ENCODE measurements around the gene MYBPC2.
"Not testable (repeated sequence)": the region's sequence is repeated elsewhere in the genome, so short reads cannot be mapped to it uniquely, and the experiment has no call there.

Gene MYBPC2

DNA sequence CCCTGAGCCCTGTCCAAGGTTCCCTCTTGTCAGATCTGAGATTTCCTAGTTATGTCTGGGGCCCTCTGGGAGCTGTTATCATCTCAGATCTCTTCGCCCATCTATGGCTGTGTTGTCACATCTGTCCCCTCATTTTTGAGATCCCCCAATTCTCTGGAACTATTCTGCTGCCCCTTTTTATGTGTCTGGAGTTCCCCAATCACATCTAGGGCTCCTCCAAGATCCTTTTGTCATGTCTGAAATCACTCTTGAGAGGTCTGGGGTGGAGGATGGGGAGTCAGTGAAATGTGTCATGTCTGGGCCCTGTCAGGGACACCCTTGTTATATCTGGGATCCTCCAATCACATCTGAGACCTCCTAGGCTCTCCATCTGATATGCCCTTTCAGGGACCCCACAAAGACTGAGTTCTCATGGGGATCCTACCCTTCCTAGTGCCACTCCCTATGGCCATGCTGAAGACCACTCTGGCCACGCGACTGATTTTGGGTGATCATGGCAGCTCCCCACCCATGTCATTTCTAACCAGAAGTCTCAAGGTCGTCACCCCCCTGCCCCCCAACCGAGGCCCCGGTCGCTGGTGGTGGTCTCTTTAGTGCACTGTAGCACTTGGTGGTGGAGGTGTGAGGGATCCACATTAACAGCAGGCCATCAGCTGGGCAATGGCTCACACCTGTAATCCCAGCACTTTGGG lies 3.8 kb upstream of the MYBPC2 start:
- DNase-seq, result no peak

DNA sequence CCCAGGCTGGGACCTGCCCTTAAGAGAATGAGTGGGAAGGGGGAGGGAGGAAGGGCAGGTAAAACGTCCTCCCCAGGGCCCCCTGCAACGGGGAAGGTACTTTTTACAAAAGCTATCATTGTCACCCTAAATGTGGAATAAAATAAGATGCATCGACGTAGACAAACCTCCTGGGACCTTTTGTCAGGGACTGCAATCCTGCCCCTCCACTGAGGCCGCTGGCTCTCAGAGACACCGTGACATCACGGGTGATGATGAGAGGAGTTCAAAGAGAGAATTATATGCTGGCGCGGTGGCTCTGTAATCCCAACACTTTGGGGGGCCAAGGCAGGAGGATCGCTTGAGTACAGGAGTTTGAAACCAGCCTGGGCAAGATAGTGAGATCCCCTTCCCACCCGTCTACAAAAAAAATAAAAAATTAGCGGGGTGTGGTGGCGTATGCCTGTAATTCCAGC lies 1.8 kb upstream of the MYBPC2 start:
- no peak for DNase-seq

DNA sequence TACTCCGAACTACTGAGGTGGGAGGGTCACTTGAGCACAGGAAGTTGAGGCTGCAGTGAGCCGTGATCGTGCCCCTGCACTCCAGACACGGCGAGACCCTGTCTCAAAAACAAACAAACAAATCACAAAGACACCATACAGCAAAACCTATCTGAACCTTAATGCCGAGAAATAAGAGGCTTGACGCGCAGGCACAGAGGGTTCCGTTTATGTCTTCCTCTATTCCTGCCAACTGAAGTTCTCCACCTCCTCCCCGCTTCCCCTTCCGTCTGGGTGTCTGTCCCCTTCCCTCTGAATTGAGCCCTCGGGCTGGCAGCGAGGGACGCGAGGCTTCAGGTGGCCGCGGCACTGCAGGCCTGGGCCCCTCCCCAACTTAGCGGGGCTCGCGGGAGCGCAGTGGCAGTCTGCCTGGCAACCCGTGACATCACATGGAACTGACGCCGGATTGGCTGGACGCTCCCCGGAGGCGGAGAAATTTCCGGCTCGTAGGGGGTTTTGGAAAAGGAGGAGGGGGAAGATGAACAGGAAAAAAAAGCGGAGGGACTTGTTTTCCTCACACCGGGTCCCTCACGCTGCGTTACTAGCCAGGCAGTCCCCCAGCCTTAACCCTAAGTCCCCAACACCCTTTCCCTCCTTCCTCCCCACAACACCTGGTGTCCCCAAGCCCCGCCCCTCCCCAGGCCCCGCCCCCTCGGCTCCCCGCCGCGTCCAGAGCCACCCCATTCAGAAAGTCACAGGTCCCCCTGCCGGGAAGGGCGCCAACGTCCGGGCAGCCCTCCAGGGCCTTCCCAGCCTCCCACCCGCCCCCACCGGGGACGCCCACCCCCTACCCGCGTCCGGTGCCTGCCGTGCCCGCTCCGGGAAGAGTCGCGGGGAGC lies 1.1 kb upstream of the MYBPC2 start:
- peak; percentile 82 for DNase-seq

DNA sequence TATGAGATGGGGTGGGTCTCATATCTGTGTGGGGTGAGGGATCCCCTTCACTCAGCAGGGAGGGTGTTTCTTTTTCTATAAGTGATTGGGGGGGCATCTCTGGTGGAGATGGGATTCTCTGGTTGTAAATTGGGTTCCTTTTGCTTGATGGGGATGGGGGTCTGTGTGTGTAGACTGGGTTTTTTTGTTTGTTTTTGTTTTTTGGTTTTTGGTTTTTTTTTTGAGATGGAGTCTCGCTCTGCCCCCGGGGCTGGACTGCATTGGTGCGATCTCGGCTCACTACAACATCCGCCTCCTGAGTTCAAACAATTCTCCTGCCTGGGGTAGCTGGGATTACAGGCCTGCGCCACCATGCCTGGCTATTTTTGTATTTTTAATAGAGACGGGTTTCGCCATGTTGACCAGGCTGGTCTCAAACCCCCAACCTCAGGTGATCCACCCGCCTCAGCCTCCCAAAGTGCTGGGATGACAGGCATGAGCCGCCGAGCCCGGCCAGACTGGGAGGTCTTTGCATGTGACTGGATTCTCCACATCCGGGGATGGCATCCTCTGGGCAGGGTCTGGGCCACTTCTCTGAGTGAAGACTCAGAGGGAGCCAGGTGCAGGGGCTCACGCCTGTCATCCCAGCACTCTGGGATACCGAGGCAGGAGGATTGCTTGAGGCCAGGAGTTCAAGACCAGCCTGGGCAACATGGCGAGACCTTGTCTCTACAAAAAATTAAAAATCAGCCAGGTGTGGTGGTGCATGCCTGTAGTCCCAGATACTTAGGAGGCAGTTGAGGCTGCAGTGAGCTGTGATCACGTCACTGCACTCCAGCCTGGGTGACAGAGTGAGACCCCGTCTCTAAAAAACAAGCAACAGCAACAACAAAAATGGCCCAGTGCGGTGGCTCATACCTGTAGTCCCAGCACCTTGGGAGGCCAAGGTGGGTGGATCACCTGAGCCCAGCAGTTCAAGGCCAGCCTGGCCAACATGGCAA lies 799 bp downstream of the MYBPC2 start:
- DNase-seq, result no peak

DNA sequence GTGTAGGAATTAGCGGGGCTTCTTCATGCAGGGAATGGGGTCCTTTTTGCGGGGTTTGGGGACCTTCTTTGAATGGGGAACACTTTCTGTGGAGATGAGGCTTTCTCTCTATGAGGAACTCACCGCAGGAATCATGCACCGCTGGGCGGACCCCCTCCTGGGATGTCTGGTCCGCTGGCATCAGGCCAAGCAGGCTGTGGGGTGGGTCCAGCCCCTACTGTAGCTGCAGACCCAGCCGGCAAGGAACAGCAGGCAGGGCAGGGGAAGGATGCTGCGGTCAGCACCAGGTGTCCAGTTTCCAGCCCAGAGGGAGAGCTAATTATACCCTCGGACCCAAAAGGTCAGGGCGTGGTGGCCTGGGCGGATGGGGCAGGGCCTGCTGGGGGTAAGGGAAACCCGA lies 1.8 kb downstream of the MYBPC2 start:
- no peak for DNase-seq

DNA sequence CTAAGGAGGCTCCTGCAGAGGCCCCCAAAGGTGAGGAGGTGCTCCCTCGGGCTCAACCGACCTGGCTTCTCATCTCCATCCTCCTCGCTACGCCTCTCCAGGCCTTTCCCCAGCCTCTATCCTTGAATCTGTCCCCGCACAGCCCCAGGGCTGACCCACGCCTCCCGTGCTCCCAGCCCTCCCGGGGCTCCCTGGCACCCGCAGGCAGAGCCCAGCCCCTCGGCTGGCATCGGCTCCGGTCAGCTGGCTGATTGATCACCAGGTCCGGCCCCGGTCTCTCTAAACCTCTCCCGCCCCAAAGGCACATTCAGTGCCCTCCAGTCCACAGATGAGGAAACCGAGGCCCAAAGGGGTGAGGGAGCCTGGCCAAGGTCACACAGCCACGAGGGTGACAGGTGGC lies 2.5 kb downstream of the MYBPC2 start:
- no peak for DNase-seq

DNA sequence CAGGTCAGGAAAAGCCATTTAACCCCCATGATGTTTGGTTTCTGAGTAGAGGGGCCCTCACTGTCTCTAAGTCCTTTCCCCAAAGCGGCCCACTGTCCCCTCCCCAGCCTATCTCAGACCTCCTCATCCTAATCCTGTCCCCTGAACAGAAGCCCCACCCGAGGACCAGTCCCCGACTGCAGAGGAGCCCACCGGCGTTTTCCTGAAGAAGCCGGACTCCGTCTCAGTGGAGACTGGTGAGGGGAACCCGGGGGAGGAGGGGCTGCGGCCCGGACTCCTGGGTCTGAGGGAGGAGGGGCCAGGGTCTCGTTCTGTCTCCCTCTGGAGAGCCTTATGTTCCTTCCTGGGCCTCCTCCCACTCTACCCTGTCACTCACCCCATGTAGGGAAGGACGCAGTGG lies 2.9 kb downstream of the MYBPC2 start:
- DNase-seq, result no peak

DNA sequence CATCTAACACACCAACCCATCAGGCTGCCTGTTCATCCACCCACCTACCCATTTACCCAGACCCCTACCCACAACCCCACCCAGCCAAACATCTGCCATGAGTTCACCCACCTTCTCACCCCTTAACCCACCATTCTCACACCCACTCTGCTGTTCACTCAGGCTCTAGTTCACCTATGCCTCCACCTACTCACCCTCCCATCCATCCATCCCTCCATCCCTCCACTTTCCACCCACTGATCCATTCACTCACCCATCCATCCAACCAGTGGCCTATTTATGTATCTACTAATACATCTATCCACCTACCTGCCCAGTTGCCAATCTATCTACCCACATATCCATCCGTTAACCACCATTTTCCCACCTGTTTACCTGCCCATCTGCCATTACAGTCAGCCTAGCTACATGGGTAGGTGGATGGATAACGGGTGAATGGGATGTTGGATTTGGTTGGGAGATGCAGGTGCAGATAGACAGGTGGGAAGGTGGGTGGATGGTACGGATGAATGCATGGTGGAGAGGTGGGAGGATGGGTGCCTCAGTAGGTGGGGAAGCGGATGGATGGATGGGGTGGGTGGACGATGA lies 5.3 kb downstream of the MYBPC2 start:
- no peak for DNase-seq

DNA sequence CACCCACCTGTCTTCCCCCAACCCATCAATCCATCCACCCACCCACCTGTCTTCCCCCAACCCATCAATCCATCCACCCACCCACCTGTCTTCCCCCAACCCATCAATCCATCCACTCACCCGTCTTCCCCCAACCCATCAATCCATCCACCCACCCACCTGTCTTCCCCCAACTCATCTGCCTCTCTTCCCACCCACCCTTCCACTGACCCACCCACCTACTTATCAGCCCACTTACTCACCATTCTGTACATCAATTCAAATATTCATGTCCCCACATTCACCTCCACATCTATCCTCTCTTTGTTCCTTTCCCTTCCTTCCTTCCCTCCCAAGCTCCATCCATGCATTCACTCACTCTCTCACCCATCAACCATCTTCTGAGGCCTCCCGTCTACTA lies 6.4 kb downstream of the MYBPC2 start:
- not testable (repeated sequence) for DNase-seq

DNA sequence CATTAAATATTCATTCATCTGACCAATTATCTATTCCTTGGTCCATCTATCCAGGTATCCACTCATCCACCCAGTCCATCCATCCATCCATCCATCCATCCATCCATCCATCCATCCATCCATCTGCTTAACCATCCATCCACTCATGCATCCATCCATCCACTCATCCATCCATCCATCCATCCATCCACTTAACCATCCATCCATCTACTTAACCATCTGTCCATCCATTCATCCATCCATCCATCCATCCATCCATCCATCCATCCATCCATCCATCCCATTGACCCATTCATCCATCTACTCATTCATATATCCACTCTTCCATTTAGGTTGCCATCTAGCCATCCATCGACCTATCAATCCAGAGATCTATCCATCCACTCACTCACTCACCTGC lies 11.4 kb downstream of the MYBPC2 start:
- DNase-seq, result no peak

DNA sequence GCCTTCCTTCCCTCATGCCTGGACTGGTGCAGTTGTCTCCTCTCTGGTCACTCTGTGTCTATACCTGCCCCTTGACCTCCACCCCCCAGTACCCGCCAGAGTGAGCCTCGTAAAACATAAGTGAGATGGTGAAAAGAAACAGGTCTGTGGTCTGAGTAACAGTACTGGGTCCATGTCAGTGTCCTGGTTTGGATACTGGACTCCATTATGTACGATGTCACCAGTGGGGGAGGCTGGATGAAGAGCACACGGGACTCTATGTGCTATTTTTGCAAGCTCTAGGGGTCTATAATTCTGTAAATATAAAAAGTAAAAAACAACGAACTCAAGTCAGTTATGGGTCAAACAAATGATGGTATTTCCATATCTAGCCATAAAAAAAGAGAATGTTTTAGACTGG lies 14.4 kb downstream of the MYBPC2 start:
- no peak for DNase-seq

DNA sequence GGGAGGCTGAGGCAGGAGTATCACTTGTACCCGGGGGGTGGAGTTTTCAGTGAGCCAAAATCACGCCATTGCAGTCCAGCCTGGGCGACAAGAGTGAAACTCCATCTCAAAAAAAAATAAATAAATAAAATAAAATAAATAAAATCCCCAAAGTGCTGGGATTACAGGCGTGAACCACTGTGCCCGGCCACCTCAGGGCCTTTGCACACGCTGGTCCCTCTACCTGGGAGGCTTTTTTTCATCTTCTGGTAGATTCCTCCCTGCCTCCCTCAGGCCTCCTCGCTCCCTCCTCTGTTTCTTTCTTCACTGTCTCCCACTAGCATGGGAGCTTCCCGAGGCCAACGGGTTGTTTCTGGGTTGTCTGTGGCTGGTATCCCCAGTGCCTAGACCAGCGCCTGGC lies 15.1 kb downstream of the MYBPC2 start:
- no peak for DNase-seq

DNA sequence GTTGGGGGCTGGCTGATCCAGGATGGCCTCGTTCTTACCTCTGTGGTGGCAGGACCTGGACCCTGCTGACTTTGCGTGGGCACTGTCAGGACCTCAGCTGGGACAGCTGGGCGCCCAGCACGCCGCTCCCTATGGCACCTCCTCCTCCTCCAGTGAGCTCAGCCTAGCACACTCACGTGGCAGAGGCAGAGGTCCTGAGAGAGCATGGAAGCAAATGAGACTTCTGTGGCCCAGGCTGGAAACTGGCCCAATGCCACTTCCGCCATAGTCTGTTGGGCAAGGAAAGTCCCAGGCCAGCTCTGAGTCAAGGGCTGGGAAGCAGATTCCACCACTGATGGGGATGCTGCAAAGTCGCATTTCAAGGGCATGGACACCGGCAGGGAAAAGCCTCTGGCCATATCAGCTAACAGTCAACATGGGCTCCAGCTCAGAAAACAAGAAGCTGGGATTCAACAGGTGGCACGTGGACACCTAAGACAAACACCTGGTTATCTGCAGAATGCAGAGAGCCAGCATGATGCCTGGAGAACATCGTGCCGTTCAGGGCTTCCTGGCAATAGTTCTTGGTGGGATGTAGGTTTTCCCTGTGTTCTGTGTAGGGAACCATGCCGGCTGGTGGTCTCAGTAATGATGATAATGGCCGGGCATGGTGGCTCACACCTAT lies 16.7 kb downstream of the MYBPC2 start:
- no peak for DNase-seq

DNA sequence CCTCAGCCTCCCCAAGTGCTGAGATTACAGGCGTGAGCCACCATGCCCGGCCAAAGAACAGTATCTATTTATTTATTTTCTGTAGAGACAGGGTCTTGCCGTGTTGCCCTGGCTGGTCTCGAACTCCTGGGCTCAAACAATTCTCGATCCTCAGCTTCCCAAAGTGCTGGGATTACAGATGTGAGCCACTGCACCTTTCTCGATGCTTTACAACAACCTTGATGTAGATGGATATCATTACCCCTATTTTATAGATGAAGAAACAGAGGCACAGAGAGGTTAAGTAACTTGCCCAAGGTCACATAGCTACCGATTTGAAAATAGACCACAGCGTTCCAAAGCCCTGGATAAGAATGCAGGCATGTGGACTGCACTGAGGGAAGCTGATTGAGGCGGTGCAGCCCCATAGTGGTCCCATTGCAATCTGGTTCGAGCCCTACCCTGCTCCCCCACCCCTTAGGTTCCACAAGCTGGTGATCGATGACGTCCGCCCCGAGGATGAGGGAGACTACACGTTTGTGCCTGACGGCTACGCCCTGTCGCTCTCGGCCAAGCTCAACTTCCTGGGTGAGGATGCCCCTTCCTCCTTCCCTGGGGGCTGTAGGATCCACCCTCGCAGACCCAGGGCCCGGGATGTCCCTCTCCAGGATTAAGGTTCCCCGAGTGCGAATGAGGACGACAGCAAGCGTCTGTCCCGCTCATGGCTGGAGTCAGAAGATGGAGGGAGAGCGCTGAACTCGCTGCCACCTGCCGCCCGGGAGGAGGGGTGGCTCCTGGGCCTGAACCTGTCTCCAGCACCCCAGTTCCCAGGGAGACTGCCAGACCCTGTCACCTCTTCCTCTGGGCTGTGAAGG lies 17.9 kb downstream of the MYBPC2 start:
- DNase-seq, result no peak

DNA sequence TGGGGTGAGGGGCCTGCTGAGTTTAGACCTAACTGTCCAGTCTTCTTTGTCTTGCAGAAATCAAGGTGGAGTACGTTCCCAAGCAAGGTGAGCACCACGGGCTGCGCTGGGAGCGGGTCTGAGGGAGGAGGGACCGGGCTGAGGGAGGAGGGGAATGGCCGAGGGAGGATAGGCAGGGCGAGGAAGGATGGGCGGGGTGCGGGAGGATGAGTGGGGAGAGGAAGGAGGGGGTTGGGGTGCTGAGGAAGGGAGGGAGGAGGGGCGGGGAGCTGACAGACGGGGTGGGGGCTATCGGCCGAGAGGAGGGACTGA lies 18.5 kb downstream of the MYBPC2 start:
- DNase-seq, result no peak

DNA sequence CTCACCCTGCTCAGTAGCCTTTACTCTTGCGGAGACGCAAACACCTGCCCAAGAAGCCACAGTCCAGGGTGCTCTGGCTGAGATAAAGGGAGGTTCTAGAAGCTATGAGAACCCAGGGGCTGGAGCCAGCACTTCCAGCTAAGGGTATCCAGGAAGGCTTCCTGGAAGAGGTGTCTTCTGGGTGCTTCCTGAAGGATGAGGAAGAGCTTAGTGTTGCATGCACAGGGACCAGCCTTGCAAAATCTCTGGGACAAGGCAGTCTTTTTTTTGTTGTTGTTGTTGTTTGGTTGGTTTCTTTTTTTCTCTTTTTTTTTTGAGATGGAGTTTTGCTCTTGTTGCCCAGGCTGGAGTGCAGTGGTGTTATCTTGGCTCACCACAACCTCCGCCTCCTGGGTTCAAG lies 20.6 kb downstream of the MYBPC2 start:
- DNase-seq, result no peak

DNA sequence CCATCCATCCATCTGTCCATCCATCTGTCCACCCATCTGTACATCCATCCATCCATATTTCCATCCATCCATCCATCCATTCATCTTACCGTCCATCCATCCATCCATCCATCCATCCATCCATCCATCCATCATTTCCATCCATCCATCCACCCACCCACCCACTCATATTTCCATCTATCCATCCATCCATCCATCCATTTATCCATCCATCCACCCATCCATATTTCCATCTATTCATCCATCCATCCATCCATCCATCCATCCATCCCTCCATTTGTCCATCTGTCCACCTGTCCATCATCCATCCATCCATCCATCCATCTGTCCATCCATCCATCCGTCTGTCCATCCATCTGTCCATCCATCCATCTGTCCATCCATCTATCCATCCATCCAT lies 23.3 kb downstream of the MYBPC2 start:
- DNase-seq, result no peak

DNA sequence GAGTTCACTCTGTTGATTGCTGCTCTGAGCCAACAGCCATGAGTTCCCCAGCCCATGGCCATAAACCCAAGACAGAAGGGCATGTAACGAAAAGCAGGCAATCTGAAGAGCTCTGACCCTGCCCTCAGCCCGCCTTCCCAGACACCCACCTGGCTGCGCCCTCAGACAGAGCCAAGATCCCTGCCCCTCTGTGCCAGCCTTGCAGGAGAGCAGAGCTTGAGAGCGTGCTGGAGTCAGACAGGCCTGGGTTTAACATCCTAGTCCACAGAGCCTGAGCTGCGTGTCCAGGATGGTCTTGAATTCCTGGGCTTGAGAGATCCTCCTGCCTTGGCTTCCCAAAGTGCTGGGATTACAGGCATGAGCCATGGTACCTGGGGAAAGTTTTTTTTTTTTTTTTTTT lies 24.6 kb downstream of the MYBPC2 start:
- no peak for DNase-seq

DNA sequence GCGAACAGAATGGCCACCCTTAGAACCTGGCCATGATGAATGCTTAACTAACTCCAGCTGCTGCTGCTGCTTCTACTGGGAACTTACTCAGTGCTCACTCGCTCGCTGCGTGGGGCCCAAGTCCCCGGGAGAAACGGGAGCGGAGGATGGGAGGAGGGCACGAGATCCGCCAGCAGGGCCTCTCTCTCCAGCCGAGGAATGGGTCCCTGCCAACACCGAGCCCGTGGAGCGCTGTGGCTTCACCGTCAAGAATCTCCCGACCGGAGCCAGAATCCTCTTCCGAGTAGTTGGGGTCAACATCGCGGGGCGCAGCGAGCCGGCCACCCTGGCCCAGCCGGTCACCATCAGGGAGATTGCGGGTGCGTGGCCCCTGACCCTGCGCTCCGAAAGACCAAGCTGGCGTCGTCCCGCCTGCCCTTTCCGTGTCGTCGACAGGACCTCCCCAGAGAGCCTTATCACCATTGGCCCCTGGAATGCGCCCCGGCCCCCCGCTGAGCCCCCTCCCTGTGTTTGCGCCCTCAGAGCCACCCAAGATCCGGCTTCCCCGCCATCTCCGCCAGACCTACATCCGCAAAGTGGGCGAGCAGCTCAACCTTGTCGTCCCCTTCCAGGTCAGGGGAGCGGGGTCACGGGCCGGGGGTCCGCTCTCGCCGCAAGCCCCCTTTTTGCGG lies 25.8 kb downstream of the MYBPC2 start:
- DNase-seq, result no peak

DNA sequence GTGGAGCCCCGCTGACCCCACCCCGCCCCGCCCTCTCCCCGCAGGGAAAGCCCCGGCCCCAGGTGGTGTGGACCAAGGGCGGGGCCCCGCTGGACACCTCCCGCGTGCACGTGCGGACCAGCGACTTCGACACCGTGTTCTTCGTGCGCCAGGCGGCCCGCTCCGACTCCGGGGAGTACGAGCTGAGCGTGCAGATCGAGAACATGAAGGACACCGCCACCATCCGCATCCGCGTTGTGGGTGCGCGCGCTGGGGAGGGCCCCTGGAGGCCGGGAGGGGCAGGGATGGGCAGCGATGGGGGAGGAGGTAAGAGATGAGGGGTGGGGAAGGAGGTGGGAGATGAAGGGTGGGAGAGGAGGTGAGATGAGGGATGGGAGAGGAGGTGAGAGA lies 26.4 kb downstream of the MYBPC2 start:
- DNase-seq, result no peak

DNA sequence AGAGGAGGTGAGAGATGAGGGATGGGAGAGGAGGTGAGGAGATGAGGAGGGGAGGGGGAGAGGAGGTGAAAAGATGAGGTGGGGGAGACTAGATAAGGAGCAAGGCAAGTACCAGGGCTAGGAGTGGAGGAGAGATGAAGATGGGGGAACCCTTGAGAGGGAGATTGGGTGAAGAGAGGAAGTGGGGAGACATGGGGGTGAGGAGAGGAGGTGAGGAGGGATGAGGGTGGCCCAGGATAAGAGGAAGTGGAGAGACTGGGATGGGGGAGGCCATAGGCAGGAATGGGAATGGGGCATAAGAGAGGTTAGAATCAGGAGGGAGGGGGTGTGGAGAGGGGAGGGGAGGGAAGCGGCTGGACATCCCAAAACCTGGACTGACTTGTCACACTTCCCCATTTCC lies 26.9 kb downstream of the MYBPC2 start:
- no peak for DNase-seq

Data from central memory CD4-positive, alpha-beta T cell (primary cell).